HG02884 (cell line): Measurements from ENCODE around the gene OS9.
"Not testable (repeated sequence)": the region's sequence is repeated elsewhere in the genome, so short reads cannot be mapped to it uniquely, and the experiment has no call there.

ENCODE experiments used
- ATAC-seq: cut with Tn5 transposase; IDR thresholded peaks from one replicate; pipeline ENCODE4 v1.9.1; 2021; ENCODE audit warnings: mild to moderate bottlenecking, moderate library complexity; ENCODE audit not compliant: unreplicated experiment

Gene OS9

DNA sequence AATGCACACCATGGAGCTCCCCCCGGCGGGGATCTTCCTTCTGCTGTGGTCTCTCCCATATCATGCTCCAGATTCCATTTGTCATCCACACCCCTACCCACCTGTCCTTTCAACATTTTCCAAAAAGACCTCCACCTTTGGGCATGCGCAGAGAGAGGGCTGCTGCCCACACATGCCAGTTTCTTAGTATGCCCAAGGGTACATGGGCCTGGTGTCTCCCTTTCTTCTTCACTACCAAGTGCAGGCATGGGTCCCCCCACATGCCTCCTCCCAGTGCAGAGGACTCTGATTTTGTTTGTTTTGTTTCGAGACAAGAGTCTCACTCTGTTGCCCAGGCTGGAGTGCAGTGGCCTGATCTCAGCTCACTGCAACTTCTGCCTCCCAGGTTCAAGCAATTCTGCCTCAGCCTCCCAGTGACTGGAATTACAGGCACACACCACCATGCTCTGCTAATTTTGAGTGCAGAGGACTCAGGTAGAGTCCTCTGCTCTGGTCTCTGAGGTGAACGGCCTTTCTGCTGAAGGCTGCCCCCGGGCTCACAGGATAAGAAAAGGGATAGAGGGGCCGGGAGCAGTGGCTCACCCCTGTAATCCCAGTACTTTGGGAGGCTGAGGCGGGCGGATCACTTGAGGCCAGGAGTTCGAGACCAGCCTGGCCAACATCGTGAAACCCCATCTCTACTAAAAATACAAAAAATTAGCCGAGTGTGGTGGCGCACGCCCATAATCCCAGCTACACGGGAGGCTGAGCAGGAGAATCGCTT lies 28.1 kb downstream of the OS9 start:
- not testable (repeated sequence) for ATAC-seq

DNA sequence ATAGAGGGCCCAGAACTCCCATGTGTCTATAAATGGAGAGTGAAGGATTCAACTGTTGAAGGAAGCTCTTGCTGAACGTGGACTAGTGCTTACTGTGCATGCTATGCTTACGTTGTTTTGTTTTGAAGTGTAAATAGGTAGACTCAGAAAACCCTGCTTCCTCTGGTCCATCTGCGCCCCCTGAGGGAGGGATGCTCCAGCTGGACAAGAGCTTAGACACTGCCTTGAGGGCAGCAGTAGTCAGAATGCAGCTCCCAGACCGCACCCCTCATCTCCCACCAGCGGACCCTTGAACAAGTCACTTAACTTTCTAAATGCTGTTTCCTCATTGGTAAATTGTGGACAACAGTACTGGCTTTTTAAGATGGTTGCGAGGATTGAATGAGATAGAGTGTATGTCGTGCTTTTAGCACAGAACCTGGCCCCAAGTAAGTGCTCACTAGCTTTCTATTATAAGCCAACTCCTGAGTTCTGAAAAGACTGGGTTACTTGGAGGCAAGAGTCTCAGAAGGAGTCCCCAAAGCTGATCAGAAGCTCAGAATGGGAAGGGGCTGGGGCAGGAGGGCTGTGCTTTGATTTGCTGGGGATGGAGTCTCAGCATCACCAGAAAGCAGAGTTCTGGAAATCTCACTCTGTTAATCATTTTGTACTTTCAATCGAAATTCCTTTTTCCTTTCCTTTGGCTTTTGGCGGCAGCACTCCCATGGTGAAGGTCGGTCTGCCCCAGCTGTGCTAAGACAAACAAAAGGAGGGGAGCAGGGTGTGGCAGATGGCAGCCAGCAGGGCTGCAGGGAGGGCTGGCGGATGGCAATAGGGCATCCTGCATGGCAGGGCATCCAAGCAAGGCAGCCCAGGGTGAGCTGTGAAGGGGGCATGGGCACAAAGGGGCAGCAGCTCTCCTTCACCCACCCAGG lies 29.0 kb downstream of the OS9 start:
- no peak for ATAC-seq

DNA sequence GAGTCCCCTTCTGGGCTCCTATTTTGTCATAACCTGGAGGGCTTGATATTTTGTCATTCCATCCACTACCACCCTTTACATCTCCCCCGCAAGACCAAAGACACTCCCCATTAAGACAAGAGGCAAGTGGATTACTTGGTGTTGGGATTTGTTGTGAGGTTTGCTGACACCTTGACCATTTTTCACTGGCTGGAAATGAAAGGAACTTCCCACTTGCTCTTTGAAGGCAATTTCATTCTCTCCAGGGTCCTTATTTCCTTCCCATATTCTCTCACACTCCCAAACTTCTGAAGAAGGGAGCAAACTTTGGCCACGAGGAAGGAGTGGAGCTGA lies 29.7 kb downstream of the OS9 start:
- no peak for ATAC-seq

DNA sequence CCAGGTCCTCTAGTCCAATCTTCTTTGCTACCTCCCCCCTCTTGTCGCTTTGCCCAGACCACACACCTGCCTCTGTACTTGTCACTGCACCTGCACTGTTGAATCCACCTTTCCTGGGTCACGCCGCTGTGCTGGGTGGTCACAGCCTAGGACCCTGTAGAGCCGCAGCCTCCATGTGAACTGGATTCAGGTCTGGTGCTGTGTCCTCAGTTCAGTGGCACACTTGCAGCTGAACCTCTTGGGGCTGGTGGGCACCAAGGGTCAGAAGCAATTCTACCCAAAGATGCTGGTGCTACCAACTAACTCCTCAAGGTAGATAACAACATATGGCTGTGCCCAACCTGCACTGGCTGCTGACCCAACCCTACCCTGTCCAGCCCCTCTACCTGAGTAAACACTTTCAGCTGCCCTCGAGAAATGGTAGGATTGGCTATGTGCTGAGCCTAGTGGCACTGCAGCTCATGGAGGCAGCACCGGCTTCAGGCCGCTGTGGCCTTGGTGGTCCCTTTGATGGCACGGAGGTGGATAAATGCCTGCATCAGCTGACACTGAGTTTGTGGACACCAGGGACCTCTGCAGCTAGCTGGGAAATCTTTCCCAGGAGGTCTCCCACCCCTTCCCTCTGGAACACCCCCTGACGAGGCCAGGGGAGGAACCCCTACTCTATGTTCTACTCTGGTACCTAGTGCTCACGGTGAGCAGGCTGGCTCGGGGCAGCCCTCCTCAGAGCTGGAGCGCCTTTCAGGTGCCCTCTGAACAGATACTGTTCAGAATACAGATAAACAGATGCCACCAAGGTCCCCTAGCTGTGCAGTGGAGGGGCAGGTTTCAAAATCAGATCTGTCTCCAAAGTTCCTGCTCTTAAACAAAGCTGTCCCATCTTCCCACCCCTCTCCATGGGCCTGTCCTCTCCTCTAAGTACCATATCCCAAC lies 30.3 kb downstream of the OS9 start:
- ATAC-seq, result no peak

DNA sequence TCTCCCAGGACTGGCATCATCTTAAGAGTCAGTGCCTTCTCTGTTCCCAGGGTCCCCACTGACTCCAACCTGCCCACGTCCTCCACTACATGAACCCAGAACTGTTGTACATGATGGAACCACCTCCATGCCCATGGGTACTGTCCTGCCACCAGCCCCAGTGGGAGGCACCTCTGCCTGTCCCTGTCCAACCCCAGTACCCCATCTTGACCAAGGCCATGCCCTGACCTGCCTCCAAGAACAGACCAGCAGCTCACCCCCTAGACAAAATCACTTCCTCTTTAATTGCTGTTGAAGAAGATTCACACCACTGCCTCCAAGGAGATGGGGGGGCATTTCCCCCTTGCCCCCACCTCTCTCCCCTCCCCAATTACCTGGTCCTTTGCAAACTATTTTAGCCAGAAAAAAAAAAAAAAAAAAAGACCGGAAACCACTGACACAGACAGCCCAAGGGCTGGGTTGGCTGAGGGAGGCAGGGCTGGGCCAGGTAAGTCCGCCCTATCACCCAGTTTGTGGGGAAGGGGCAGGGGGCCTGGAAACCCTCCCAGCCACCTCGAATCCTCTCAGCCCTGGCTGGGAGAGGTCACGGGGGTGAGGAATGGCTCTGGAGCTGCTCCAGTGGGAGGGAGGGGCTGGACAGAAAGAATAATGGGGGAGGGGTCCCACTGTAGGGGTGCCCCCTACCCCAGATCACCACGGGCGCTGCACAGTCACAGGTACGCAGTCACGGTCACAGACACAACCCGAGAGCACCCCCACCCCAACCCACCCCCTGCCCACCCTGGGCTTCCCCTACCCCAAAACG lies 31.2 kb downstream of the OS9 start:
- no peak for ATAC-seq

DNA sequence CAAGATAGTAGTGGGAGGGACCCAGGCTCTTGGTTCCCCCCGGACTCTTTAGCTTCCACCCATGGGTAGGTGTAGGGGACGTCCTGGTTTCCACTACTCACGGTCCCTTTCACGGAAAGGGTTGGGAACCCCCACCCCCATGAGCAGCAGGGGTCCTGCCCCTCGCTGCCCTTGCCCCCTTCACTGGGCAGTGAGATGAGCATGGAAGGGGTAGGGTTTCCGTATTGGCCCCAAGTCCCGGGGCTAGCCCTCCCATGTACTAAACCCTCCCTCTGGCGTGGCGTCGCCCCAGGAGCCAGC lies 31.9 kb downstream of the OS9 start:
- no peak for ATAC-seq

DNA sequence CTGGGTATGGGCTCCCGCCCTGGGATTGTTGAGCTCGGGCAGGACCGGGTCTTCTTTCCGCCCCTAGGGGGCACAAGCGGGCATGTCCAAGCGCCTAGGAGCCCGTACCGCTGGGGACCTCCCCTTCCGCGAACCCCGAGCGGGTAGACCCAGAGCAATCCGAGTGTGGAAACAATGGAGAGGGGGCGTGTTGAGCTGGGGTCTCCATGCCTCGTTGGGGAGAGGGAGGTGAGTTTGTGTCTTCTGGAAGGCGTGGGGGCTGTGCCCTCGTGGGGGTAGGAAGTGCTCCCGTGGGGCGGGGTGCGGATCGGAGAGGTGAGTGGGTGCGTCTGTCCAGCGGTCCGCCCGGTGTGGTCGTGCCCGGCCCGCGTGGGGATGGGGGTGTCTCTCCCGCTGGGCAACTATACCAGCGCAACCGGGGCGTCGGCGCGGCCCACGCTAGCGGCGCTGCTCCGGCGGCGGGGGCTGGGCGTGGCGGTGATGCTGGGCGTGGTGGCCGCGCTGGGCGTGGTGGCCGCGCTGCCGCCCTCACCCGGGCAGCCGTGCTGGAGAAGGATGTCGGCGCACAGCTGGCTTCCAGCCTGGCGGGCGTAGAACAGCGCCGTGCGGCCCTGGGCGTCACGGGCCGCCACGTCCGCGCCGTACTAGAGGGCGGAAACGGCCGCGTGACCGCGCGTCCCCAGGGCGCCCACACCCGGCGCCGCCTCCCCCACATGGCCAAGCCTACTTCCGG lies 32.4 kb downstream of the OS9 start:
- no peak for ATAC-seq

DNA sequence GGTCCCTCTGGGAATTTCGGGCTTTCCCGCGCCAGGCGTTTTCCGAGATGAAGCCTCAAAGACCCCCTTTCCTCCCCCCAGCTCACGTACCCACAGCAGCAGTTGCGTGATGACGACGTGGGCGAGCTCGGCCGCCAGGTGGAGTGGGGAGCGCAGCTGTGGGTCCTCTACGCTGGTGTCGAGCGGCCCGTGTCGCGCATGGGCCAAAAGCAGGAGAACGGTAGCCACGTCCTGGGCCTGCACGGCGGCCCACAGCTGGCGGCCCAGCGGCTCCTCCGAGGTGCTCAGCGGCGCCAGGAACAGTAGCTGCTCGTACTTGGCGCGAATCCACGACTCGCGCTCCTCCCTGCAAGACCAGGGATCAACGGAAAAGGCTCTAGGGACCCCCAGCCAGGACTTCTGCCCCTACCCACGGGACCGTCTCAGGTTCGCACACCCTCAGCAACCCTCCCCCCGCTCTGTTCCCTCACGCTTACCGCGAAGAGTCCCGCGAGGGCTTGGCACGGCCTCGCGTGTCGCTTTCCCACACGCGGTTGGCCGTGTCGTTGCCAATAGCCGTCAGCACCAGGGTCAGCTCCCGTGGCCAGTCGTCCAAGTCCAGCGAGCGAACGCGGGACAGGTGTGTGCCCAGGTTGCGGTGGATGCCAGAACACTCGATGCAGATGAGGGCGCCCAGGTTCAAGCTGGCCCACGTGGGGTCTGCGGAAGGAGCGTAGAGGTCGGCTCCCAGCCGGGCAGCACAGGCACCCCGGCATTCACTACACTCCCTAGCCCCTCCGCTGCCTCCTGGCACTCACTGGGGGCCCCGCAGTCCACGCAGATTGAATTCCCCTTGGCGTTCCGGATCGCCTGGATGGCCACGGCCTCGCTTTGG lies 33.2 kb downstream of the OS9 start:
- ATAC-seq, result no peak

DNA sequence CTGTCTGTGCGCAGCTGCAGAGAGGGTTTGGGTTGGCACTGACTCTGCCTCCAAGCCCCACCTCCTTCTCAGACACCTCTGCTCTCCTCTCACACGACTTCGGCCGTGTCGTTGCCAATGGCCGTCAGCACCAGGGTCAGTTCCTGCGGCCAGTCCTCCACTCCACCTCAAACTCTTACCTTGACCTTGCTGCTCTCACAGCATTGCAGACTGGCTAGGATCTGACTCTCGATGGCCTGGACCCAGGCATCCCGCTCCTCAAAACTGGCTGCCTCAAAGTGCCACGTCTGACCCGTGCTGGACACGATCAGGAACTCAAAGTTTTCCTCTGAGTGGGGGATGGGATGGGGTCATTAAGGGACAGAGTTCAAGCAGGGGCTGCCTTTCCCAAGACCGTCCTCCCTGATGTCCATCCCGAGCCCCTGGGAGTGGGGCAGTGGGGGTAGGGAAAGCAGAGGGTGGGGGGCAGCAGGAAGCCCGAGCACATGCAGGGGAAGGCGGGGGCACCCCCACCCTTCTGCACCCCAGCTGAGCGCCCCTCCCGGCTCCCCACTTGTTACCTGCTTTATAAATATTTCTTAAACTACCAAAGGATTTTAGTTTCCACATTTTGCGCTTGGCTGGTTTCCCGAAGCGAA lies 33.9 kb downstream of the OS9 start:
- no peak for ATAC-seq

DNA sequence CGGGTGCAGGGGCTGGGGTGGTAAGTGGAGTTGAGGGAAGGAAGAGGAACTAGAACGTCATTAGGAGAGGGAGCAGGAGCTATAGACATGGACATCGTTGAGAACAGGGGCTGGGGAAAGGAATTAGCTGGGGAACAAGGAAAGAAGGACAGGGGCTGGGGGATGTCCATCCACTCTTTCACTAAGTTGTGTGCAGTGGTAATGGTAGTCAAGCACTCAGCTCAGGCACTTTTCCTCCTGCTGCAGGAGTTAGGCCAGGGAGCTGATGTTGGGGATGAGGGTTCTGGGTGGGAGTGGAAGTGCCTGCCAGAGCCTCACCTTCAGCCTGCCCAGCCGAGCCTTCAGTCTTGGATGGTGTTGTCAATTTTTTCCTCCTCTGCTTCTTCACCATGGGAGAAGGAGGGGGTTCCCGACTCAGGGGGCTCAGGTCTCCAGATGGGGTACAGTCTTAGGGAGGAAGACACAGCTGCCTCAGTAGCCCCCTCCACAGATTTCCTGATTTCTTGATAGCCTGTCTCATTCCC lies 35.5 kb downstream of the OS9 start:
- ATAC-seq, result no peak

DNA sequence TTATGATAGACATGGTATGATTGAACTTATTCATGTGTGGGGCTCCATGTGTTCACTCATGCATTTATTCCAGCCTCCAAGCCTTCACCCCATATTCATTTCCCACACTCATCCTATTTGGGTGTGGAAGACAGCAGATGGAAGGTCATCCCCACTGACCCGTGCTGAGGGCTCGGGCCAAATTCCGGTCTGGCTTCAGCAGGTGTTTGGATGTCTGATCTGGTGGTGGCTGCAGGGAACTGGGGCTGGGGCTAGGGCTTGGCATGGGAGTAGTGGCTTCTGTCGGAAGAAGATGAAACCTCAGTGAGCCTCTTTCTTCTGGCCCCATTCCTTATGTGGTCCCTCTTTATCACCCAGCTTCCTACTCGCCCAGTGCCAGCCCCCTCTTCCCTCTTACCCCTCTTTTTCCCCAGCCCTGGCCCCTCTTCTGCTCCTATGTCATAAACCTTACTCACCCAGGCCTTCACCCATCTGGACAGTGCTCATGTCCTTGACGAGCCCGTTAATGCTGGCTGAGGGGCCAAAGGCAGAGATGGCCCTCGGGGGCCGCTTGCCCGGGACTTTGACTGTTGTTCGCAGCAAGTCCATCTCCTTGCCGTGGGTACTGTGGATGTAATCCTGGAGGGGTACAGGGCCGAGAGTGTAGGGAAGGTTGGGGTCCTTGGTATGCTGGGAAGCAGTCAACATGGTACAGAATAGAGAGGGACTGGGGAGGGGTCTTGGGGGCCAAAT lies 36.6 kb downstream of the OS9 start:
- no peak for ATAC-seq

DNA sequence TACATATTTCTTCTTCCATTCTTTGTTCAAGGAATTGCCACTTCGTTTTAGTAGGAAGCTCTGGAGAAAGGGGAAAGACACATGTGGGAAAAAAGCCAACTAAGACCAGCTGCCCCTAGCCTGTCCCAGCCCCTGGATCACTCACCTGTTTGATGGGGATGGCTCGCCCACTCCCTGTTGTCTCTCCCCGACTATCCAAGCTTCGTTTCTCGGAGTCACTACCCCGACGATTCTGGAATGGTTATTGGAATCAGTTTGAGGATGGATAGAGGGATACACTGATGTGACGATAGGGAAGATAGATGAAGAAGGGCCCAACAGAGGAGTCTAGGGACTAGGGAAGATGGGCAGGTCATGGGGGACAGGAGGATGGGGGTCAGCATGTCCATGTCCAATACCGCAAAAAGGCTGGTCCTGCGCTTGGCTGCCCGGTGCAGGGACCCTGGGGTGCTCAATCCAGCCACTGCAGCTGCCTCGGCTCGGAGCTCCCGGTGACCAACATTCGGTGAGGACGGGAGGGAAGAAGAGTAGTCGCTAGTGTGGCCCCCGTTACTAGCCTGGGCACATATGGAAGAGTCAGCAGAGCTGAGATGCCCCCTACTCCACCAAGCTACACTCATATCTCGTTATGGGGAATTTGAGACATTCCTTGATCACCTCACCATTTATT lies 37.6 kb downstream of the OS9 start:
- no peak for ATAC-seq

DNA sequence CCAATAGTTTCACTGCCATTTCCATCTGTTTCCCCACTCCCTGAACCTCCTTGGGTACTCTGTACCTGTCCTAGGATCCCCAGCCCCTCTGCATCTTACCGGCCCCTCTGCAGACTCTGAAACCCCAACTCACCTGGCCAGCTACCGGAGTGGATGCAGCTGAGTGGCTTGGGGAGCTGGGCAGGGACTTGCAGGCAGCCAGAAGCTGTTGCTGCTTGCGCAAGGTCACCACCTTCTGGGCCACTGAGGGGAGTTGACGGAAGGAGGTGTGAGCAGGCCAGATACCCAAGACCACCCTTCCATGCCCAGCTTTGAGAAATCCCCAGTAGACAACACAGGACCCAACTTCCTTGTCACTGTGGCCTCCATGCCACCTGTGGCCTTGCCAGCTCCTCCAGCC lies 38.3 kb downstream of the OS9 start:
- ATAC-seq, result no peak

DNA sequence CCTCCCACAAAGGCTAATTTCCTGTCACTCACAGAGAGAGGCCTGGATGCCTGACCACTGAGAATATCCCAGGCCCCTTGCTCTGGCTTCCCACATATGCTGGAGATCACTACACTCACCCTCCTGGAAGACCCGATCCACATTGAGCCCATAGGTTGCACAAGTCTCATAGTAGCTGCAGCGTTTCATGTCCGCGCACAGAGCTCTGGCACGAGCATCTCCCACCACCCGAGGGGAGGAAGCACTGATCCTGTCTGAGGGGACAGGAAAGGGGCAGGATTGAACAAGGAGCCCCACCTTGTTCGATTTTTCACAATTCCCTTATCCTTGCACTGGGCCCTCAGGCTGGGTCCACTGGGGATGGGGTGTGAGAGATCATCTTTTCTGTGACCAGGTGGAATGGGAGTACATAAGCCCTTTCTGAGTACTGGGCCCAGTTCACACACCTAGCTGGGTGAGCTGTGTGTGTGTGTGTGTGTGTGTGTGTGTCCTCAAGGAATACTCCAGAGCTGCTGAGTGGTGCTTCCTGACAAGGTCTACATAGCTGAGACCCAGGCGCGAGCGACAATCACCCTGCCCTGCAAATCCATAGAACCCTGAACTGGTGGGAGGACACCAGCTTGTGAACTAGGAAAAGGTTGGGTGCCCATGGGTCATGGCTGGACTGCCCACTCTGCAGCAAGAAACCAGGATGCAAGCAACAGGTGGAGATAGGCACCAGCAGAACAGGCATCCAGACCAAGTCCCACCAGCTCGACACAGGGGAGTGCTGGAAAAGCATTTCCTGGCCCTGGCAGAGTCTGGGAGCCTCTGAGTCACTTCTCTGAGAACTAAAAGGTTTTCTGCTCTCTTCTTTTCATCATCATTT lies 39.0 kb downstream of the OS9 start:
- ATAC-seq, result no peak

DNA sequence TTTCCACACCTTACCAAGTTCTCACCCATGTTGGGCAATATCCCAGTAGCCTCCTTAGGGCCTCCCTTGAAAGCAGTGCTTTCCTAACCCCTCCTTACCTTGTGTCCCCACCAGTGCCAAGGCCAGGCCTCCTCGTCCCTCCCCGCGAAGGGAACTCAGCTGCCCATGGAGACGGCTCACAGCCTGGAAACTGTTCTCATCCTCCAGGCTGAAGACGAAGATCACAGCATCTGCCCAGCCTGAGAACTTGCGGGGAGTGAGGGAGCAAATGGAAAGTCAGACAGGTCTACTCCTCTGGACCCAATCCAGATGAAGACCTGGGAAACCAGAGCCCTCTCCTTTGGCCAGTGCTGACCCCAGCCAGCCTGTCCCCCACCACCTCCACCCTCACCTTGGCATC lies 40.0 kb downstream of the OS9 start:
- ATAC-seq, result no peak

DNA sequence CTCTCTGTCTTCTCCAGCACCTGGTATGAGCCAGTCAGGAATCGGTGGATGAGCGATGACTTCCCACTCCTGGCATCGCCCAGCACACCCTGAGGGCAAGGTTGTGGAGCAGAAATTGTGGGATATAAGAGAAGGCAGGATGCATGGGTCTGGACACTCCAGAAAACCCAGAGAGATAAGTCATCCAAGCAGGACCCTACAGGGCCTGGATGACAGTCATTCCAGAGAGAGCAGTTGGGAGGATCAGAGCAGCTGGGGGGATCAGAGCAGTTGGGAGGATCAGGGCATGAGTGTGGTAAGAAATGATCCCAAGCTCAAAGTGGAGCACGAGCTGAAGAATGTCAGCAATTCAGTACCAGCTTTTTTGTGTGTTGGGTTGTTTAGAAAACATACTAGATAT lies 40.7 kb downstream of the OS9 start:
- ATAC-seq, result no peak
